CD4-positive, CD25-positive, alpha-beta regulatory T cell (primary cell): ENCODE data around the gene CAMK1D. TPM values are rescaled to one million over a fixed set of nuclear protein-coding genes. Genes with fewer than 3 reads are reported as not detected.
"Not testable (repeated sequence)": the region's sequence is repeated elsewhere in the genome, so short reads cannot be mapped to it uniquely, and the experiment has no call there.

Source experiments
- ATAC-seq, 2 donors: fragments of 150-1000 bp; cut with Tn5 transposase; one replicate each; pipeline ENCODE4 v1.10.0; 2021; ENCODE audit warnings: low read depth in 2 of 2, moderate number of reproducible peaks in 2 of 2, moderate library complexity in 1 of 2
- DNase-seq, 3 donors: peaks; one replicate each; pipeline versions ENCODE4 v3.0.0 to v3.0.0-alpha.2; 2012 to 2022; ENCODE audit warnings: mixed read lengths in 1 of 3
- H3K27ac ChIP-seq: one replicate; pipeline ENCODE4 v1.7.0; 2013; ENCODE audit warnings: mild to moderate bottlenecking, low read length; ENCODE audit not compliant: insufficient read depth, poor library complexity, severe bottlenecking
- H3K27me3 ChIP-seq: one replicate; pipeline ENCODE4 v1.7.0; 2013; ENCODE audit warnings: low read length; ENCODE audit not compliant: control insufficient read depth, insufficient read depth
- H3K36me3 ChIP-seq: one replicate; pipeline ENCODE4 v1.7.0; 2013; ENCODE audit warnings: mild to moderate bottlenecking, low read length, moderate library complexity; ENCODE audit not compliant: control insufficient read depth, insufficient read depth
- H3K4me1 ChIP-seq: 2 replicates; pipeline ENCODE4 v1.7.0; 2013; ENCODE audit warnings: mild to moderate bottlenecking, low read length; ENCODE audit not compliant: insufficient read depth, control insufficient read depth, poor library complexity, severe bottlenecking
- H3K4me3 ChIP-seq: one replicate; pipeline ENCODE4 v1.7.0; 2013; ENCODE audit warnings: low read depth, mild to moderate bottlenecking, low read length, moderate library complexity
- H3K9me3 ChIP-seq, 2 experiments: 1 replicate in 1 of 2; 2 replicates in 1 of 2; pipeline ENCODE4 v1.7.0; 2013; ENCODE audit warnings: low read length in 2 of 2, mild to moderate bottlenecking in 1 of 2, moderate library complexity in 1 of 2; ENCODE audit not compliant: control insufficient read depth in 2 of 2
- H3K27ac Mint-ChIP-seq, 3 donors: one replicate each; pipeline ENCODE4 v1.8.0; 2020 to 2022; ENCODE audit warnings: mild to moderate bottlenecking in 3 of 3, mixed read lengths in 3 of 3, moderate library complexity in 2 of 3
- H3K27me3 Mint-ChIP-seq: one replicate; pipeline ENCODE4 v1.8.0; 2022; ENCODE audit warnings: mild to moderate bottlenecking, mixed read lengths
- H3K36me3 Mint-ChIP-seq: one replicate; pipeline ENCODE4 v1.8.0; 2020; ENCODE audit warnings: mixed read lengths
- H3K4me1 Mint-ChIP-seq, 4 donors: one replicate each; pipeline ENCODE4 v1.8.0; 2020 to 2022; ENCODE audit warnings: mixed read lengths in 4 of 4, mild to moderate bottlenecking in 1 of 4
- H3K4me3 Mint-ChIP-seq, 4 donors: one replicate each; pipeline ENCODE4 v1.8.0; 2020 to 2022; ENCODE audit warnings: mild to moderate bottlenecking in 4 of 4, mixed read lengths in 4 of 4, moderate library complexity in 3 of 4
- H3K9me3 Mint-ChIP-seq, 7 donors: one replicate each; pipeline ENCODE4 v1.8.0; 2020 to 2022; ENCODE audit warnings: mixed read lengths in 7 of 7, mild to moderate bottlenecking in 3 of 7, moderate library complexity in 2 of 7
- polyA plus RNA-seq, 4 donors: library from polyadenylated mRNA; unstranded; fragments of 300-500 nt; fragmentation: Illumina TruSeq; gene quantifications; one replicate each; pipeline ENCODE4 v1.2.3, GENCODE V29; 2021
- total RNA-seq: library from RNA; stranded (reverse); gene quantifications from one replicate; pipeline ENCODE4 v1.2.3, GENCODE V29; 2022

CAMK1D gene
- total and polyA plus RNA-seq, 5 donors from 2014 or later: 4.4 to 25.3 (median 5.2) TPM

DNA sequence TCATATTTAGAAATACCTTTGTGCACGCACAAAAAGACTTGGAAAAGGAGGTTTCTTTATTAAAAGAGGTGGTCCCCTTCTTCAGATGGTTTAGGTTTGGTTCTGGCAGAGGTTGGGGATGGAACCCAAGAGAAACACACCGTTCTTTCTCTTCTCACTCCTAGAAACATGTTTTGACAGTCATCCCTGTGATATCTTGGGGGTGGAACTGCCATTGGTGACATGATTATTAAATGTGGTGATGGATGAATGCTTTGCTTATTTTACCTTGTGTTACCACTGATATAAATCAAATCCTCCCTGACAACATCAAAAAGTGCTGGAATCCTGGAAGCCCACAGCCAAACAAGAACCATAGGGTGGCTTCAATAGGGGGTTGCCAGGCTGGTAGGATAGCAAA lies 505.6 kb downstream of the CAMK1D start:
- H3K9me3 ChIP-seq: no peaks in the 10 kb centered on the region
- no peaks in the 10 kb centered on the region for H3K36me3 ChIP-seq
- DNase-seq (no peak), ATAC-seq (no peak)
- Mint-ChIP-seq H3K36me3 (no peaks in the 10 kb centered on the region), H3K27me3 (peaks cover 11% of the 10 kb centered on the region), H3K9me3 (peaks cover 0 to 1% (median 0%) of the 10 kb centered on the region in 7 donors), H3K27ac (no peak overlapping the region), H3K4me1 (no peaks in the 10 kb centered on the region), H3K4me3 (no peak overlapping the region)
- H3K4me3 ChIP-seq: no peak overlapping the region
- no peak overlapping the region for H3K27ac ChIP-seq
- no peaks in the 10 kb centered on the region for H3K27me3 ChIP-seq
- no peaks in the 10 kb centered on the region for H3K4me1 ChIP-seq

DNA sequence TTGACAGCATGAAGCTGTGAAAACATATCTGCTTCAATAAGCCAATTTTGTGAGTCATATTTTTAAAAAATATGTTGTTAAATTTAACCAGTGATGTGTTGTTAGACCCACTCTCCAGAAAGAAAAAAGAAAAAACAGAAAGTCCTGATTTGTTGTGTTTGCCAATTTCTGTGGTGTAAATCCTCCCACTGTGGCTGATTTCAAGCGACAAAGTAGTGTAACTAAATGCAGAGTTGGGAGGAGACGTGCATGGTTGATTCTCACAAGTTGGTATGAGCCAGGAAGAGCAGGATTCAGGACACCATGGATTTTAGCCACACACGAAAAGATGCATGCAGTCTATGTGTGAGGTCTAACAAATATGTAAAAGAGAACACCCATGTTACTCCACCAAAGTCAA lies 513.1 kb downstream of the CAMK1D start:
- ATAC-seq (no peak), DNase-seq (no peak)
- H3K4me1 Mint-ChIP-seq: no peaks in the 10 kb centered on the region
- Histone ChIP-seq H3K9me3 (no peaks in the 10 kb centered on the region), H3K4me1 (no peaks in the 10 kb centered on the region), H3K4me3 (no peak overlapping the region), H3K27me3 (no peaks in the 10 kb centered on the region), H3K27ac (no peak overlapping the region), H3K36me3 (no peaks in the 10 kb centered on the region)
- H3K4me3 Mint-ChIP-seq: no peak overlapping the region
- H3K27ac Mint-ChIP-seq: no peak overlapping the region
- H3K27me3 Mint-ChIP-seq: peaks cover 4% of the 10 kb centered on the region
- peaks cover 0 to 5% (median 0%) of the 10 kb centered on the region in 7 donors for H3K9me3 Mint-ChIP-seq
- H3K36me3 Mint-ChIP-seq: no peaks in the 10 kb centered on the region

DNA sequence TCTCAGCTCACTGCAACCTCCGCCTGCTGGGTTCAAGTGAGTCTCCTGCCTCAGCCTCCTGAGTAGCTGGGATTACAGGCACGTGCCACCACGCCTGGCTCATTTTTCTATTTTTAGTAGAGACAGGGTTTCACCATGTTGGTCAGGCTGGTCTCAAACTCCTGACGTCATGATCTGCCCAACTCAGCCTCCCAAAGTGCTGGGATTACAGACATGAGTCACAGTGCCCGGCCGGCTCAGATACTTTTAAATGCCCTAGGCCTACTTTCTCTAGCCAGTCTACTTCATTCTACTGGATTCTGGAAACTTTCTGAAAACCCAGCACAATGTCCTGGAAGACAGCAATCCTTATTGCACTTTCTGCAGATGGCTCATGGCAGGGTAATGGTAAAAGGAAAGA lies 516.2 kb downstream of the CAMK1D start:
- H3K27me3 ChIP-seq, H3K27ac ChIP-seq, H3K4me3 Mint-ChIP-seq, H3K4me3 ChIP-seq, H3K4me1 ChIP-seq, H3K36me3 Mint-ChIP-seq, H3K4me1 Mint-ChIP-seq, H3K9me3 Mint-ChIP-seq, H3K36me3 ChIP-seq, DNase-seq, H3K27me3 Mint-ChIP-seq, H3K9me3 ChIP-seq, ATAC-seq, H3K27ac Mint-ChIP-seq: not testable (repeated sequence)

DNA sequence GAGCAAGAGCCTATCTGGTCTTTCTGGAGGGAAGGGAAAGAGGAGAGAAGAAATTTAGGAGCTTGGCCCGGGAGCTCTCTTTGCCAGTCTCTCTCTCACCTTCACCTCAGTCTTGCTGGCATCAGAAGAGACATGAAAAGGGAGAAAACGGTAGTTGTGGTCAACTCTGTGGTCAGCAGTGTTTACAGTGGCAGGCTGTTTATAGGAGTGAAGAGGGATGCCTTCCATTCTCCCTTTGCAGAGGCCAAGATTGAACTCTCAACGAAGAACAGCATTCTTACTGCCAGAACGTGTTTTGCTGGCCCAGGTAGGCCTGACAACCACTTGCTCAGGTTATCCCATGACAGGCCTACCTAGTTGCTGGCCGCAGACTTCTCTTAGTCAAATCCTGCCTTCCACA lies 518.9 kb downstream of the CAMK1D start:
- no peaks in the 10 kb centered on the region for H3K27me3 ChIP-seq
- H3K4me1 ChIP-seq: no peaks in the 10 kb centered on the region
- Mint-ChIP-seq H3K4me3 (no peak overlapping the region), H3K4me1 (no peaks in the 10 kb centered on the region), H3K27me3 (peaks cover 8% of the 10 kb centered on the region), H3K27ac (no peak overlapping the region), H3K36me3 (no peaks in the 10 kb centered on the region), H3K9me3 (peaks cover 0 to 2% (median 0%) of the 10 kb centered on the region in 7 donors)
- no peaks in the 10 kb centered on the region for H3K9me3 ChIP-seq
- no peaks in the 10 kb centered on the region for H3K36me3 ChIP-seq
- H3K27ac ChIP-seq: no peak overlapping the region
- ATAC-seq (no peak), DNase-seq (no peak)
- no peak overlapping the region for H3K4me3 ChIP-seq

DNA sequence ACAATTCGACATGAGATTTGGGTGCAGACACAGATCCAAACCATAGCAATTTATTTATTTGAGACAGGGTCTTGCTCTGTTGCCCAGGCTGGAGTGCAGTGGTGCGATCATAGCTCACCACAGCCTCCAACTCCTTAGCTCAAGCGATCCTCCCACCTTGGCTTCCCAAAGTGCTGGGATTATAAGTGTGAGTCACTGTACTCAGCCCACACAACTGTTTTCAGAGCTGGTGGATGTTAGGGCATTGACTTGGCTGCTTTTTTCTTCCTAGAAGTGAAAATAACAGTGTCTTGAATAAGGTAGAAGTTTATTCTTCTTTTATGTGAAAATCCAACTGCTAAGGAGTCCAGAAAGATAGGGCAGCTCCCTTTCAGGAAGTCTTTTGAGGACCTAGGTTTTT lies 520.1 kb downstream of the CAMK1D start:
- H3K4me3 Mint-ChIP-seq: no peak overlapping the region
- Histone ChIP-seq H3K4me3 (no peak overlapping the region), H3K36me3 (no peaks in the 10 kb centered on the region), H3K27ac (no peak overlapping the region), H3K4me1 (no peaks in the 10 kb centered on the region), H3K27me3 (no peaks in the 10 kb centered on the region), H3K9me3 (no peaks in the 10 kb centered on the region)
- peak overlapping the region in 1 of 3 donors; percentile 38 for H3K27ac Mint-ChIP-seq
- no peaks in the 10 kb centered on the region for H3K4me1 Mint-ChIP-seq
- H3K27me3 Mint-ChIP-seq: peaks cover 10% of the 10 kb centered on the region
- no peak for DNase-seq
- no peaks in the 10 kb centered on the region for H3K36me3 Mint-ChIP-seq
- peaks cover 0 to 2% (median 0%) of the 10 kb centered on the region in 7 donors for H3K9me3 Mint-ChIP-seq
- ATAC-seq: no peak

DNA sequence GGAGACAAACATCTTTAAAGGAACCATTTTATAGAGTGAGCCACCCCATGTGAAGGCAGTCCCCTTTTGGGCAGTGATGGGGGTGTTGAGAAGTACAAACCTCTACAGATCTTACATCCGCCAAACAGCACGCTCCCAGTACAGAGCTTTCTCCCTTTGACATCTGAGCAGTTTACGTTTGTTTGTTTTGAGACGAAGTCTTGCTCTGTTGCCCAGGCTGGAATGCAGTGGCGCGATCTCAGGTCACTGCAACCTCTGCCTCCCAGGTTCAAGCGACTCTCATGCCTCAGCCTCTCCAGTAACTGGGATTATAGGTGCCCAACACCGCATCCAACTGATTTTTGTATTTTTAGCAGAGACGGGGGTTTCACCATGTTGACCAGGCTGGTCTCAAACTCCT lies 523.2 kb downstream of the CAMK1D start:
- H3K4me1 ChIP-seq: no peaks in the 10 kb centered on the region
- no peaks in the 10 kb centered on the region for H3K36me3 ChIP-seq
- no peak overlapping the region for H3K27ac Mint-ChIP-seq
- DNase-seq (no peak), ATAC-seq (no peak)
- no peaks in the 10 kb centered on the region for H3K9me3 ChIP-seq
- no peaks in the 10 kb centered on the region for H3K27me3 ChIP-seq
- H3K36me3 Mint-ChIP-seq: no peaks in the 10 kb centered on the region
- H3K4me3 Mint-ChIP-seq: no peak overlapping the region
- no peak overlapping the region for H3K4me3 ChIP-seq
- no peak overlapping the region for H3K27ac ChIP-seq
- peaks cover 0 to 2% (median 0%) of the 10 kb centered on the region in 7 donors for H3K9me3 Mint-ChIP-seq
- H3K4me1 Mint-ChIP-seq: no peaks in the 10 kb centered on the region
- peaks cover 16% of the 10 kb centered on the region for H3K27me3 Mint-ChIP-seq

DNA sequence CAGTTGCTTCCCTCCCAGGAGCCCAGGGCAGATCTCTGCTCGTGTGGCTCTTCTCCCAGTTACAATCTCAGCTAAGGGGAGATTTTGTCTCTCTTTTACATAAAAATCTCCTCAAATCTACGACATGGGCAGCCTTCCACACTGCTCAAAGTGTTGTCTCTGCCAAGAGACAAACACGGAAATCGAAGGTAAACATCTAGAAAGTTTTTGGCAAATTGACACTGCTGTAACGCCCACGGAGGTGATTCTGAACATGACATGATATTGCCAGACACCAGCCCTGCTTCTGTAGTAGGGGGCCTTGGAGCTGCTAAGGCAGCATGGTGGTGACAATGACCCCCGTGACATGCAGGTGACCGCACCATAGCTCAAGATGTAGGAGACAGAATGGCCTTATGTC lies 523.8 kb downstream of the CAMK1D start:
- Histone ChIP-seq H3K27ac (no peak overlapping the region), H3K27me3 (no peaks in the 10 kb centered on the region), H3K4me1 (no peaks in the 10 kb centered on the region), H3K36me3 (no peaks in the 10 kb centered on the region), H3K4me3 (no peak overlapping the region), H3K9me3 (no peaks in the 10 kb centered on the region)
- ATAC-seq (no peak), DNase-seq (no peak)
- Mint-ChIP-seq H3K9me3 (peaks cover 0 to 2% (median 0%) of the 10 kb centered on the region in 7 donors), H3K4me3 (no peak overlapping the region), H3K36me3 (no peaks in the 10 kb centered on the region), H3K4me1 (no peaks in the 10 kb centered on the region), H3K27ac (no peak overlapping the region), H3K27me3 (peaks cover 16% of the 10 kb centered on the region)

DNA sequence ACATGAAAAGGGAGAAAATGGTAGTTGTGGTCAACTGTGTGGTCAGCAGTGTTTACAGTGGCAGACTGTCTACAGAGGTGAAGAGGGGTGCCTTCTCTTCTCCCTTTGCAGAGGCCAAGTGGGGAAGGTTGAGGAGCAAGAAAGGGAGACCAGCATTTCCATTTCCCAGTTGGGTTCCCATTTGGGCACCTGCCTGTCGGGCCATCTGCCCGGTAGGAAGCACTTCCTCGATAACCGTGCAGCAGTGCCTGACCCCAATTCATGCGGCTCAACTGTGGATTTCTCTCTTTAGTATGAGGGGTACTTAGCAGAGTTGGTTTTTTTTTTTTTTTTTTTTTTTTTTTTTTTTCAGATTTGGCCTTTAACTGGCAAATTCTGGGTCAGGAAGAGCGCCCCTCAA lies 525.2 kb downstream of the CAMK1D start:
- peak overlapping the region in 1 of 3 donors; percentile 41 for H3K27ac Mint-ChIP-seq
- H3K4me3 Mint-ChIP-seq: no peak overlapping the region
- peaks cover 0 to 2% (median 0%) of the 10 kb centered on the region in 7 donors for H3K9me3 Mint-ChIP-seq
- Histone ChIP-seq H3K36me3 (no peaks in the 10 kb centered on the region), H3K9me3 (no peaks in the 10 kb centered on the region), H3K4me3 (no peak overlapping the region), H3K27ac (no peak overlapping the region), H3K27me3 (no peaks in the 10 kb centered on the region), H3K4me1 (no peaks in the 10 kb centered on the region)
- ATAC-seq (no peak), DNase-seq (no peak)
- H3K4me1 Mint-ChIP-seq: no peaks in the 10 kb centered on the region
- H3K27me3 Mint-ChIP-seq: peaks cover 16% of the 10 kb centered on the region
- H3K36me3 Mint-ChIP-seq: no peaks in the 10 kb centered on the region
